Stimulated activated naive B cell treated with anti-CD40 and anti-IgM and Interleukin-4, amounts not matched to agents 10 μg/mL and 1 μg/mL and 100 μg/mL, for 72 hours (primary cell): ENCODE data around the gene PDGFB.

Experiments
- ATAC-seq, 2 donors: fragments of 150-1000 bp; cut with Tn5 transposase; replicated peaks; 2 replicates each; pipeline ENCODE4 v1.10.0; 2021; ENCODE audit warnings: moderate library complexity in 1 of 2
- DNase-seq: peaks from one replicate; pipeline ENCODE4 v3.0.0; 2021
- H3K27ac Mint-ChIP-seq: one replicate; pipeline ENCODE4 v1.8.0; 2022; ENCODE audit warnings: mild to moderate bottlenecking, mixed read lengths
- H3K27me3 Mint-ChIP-seq, 2 donors: one replicate each; pipeline ENCODE4 v1.8.0; 2022; ENCODE audit warnings: mixed read lengths in 2 of 2
- H3K36me3 Mint-ChIP-seq, 2 donors: one replicate each; pipeline ENCODE4 v1.8.0; 2022; ENCODE audit warnings: mixed read lengths in 2 of 2, mild to moderate bottlenecking in 1 of 2
- H3K4me1 Mint-ChIP-seq, 2 donors: one replicate each; pipeline ENCODE4 v1.8.0; 2022; ENCODE audit warnings: mixed read lengths in 2 of 2, mild to moderate bottlenecking in 1 of 2
- H3K4me3 Mint-ChIP-seq, 2 donors: one replicate each; pipeline ENCODE4 v1.8.0; 2022; ENCODE audit warnings: mild to moderate bottlenecking in 2 of 2, mixed read lengths in 2 of 2, moderate library complexity in 1 of 2
- H3K9me3 Mint-ChIP-seq, 2 donors: one replicate each; pipeline ENCODE4 v1.8.0; 2022; ENCODE audit warnings: mixed read lengths in 2 of 2, mild to moderate bottlenecking in 1 of 2

The PDGFB gene

DNA sequence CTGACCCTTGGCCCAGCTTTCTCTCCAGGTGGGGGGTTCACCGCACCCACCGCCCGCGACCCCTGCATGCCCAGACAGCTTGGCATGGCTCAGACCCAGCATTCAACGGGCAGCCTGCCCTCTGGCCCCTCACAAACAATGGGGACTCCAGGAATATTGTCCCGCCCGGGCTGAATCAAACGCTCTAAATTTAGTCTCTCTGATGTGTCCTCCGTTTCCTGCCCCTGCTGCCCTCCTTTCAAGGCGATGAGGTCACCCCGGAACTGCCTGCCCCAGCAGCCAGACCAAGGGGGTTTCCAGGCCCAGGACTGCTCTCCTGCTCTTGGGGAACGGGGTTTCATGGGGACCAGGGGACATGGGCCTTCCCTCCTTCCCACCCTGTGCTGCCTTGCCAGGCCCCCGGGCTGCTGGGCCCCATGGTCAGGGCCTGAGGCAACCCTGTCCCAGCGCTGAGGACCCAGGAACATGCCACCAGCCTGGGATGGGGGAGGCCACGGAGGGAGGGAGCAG, 10.1 kb upstream of the PDGFB start:
- peaks cover 17 to 34% of the 10 kb centered on the region in 2 donors for H3K4me1 Mint-ChIP-seq
- H3K36me3 Mint-ChIP-seq: peaks cover 0 to 2% of the 10 kb centered on the region in 2 donors
- DNase-seq (no peak), ATAC-seq (peak; percentile 73 to 84)
- peaks cover 58 to 74% of the 10 kb centered on the region in 2 donors for H3K27me3 Mint-ChIP-seq
- no peaks in the 10 kb centered on the region for H3K9me3 Mint-ChIP-seq
- H3K4me3 Mint-ChIP-seq: peak overlapping the region; percentile 30 to 51
- H3K27ac Mint-ChIP-seq: peak overlapping the region; percentile 66

GRCh38 chr22:39254122-39254521, 9.3 kb upstream of the PDGFB start:
- Mint-ChIP-seq H3K4me3 (no peak overlapping the region), H3K4me1 (peaks cover 17 to 37% of the 10 kb centered on the region in 2 donors)

DNA sequence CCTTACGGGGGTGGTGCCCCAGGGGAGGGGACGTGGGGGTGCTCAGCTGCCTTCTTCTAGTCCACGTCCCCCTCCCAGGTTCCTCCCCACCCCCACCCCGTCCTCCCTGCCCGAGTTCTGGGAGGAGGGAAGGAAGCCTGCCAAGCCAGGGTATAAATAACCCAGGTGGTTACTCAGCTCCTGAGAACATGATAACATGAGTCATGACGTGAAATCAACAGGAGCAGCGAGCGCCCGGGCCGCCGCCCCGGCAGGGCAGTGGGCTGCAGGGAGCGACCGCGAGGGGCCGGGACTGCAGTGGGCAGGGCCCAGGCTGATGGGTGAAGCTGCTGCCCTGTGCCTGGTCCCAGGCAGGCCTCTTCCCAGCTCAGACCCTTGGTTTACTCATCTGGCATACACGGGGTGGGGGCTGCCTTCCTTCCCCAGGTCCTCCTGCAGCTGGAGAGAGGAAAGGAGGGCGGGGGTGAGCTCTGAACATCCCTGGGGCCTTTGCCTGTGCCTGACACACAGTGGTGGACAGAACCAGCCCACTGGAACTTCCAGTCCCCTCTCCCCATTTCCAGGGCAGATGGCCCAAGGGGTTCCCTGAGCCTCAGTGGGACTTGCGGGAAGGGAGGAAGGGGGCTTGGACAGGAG, 8.8 kb upstream of the PDGFB start:
- no peak overlapping the region for H3K27ac Mint-ChIP-seq
- DNase-seq: no peak
- H3K4me1 Mint-ChIP-seq: peaks cover 17 to 37% of the 10 kb centered on the region in 2 donors

More at GRCh38 chr22:39254122-39254521, 9.3 kb upstream of the PDGFB start:
- ATAC-seq (no peak), DNase-seq (no peak)
- H3K9me3 Mint-ChIP-seq: no peaks in the 10 kb centered on the region
- H3K27ac Mint-ChIP-seq: no peak overlapping the region
- peaks cover 0 to 2% of the 10 kb centered on the region in 2 donors for H3K36me3 Mint-ChIP-seq
- H3K27me3 Mint-ChIP-seq: peaks cover 66 to 81% of the 10 kb centered on the region in 2 donors

DNA sequence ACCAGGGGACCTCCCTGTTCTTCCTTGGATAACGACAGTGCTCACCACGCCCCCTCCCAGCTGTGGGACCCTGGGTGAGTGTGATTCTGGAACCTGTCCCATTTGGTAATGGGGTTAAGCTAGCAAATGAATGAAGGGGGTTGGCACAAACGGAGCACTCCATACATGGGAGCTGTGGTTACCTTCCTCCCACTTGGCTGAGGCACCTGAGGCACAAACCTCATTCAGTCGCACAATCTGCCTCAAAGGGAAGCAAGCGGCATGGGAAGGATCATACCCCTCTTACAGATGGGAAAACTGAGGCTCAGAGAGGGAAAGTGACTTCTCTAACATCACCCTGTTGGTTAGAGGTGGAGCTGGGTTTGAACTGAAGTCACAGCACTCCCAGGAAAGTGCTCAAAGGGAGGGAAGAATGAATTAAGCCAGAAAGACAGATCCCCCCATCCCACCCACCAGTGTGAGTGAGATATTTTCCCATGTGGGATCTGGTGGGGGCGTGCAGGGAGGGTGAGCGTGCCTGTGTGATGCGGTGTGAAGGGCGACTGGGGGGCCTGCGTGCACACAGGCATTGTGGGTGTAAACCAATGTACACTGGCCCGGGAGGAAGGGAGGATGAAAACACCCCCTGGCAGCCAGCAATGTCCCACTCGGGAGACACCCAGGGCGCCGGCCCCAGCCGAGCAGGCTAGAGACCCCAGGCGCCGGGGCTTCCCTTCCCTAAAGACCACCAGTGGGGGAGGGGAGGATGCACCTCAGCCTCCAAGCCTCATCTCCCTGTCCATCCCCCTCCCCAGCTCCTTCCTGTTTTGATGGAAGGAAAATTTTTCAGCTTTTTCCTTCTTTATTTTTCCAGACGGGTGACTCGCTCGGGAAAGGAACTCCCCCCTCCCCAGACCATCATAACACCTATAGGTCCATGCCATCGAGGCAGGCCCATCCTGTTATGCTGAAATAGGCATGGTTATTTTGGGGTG, 8.0 kb upstream of the PDGFB start:
- Mint-ChIP-seq H3K27ac (peak overlapping the region; percentile 6), H3K27me3 (peaks cover 75 to 92% of the 10 kb centered on the region in 2 donors), H3K9me3 (no peaks in the 10 kb centered on the region), H3K4me1 (peaks cover 19 to 42% of the 10 kb centered on the region in 2 donors), H3K4me3 (peak overlapping the region in 1 of 2 donors; percentile 4), H3K36me3 (peaks cover 0 to 2% of the 10 kb centered on the region in 2 donors)
- DNase-seq: no peak
- no peak for ATAC-seq

More for the DNA sequence above, 8.8 kb upstream of the PDGFB start:
- H3K27me3 Mint-ChIP-seq: peaks cover 70 to 87% of the 10 kb centered on the region in 2 donors
- H3K36me3 Mint-ChIP-seq: peaks cover 0 to 2% of the 10 kb centered on the region in 2 donors
- H3K4me3 Mint-ChIP-seq: peak overlapping the region in 1 of 2 donors; percentile 19
- no peaks in the 10 kb centered on the region for H3K9me3 Mint-ChIP-seq
- peak; percentile 46 to 49 for ATAC-seq

DNA sequence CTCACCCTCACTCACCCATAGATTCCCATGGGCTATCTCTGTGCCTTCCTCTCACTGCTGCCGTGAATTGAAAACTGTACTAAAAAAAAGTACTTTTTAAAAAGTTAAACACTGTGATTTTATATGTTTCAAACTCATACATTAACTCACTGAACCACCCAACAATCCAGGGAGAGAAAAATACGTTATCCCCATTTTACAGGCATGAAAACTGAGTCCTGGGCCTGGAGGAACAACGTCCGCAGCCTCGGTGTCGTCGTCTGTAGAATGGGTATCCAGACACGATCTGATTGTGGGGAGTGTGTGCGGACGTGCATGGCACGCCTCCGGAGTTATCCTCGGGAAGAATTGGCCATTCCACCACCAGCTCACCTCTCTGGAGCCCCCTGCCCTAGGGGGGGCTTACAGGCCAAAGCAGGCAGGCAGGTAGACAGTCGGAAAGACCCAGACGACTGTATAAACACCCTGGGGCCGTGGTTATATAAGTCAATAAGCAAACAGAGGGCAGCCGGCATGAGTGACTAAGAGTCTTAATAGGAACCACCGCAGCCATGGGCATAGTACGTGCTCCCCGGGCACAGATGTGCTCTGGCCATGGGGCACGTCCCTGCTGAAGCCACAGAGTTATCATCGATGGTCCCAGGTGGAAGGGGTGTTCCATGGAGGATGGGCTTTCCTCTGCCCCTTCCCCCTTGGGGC, 7.1 kb upstream of the PDGFB start:
- Mint-ChIP-seq H3K4me1 (peaks cover 25 to 42% of the 10 kb centered on the region in 2 donors), H3K27ac (no peak overlapping the region), H3K9me3 (no peaks in the 10 kb centered on the region), H3K4me3 (no peak overlapping the region), H3K27me3 (peaks cover 80 to 94% of the 10 kb centered on the region in 2 donors), H3K36me3 (no peaks in the 10 kb centered on the region)
- ATAC-seq: no peak
- no peak for DNase-seq

DNA sequence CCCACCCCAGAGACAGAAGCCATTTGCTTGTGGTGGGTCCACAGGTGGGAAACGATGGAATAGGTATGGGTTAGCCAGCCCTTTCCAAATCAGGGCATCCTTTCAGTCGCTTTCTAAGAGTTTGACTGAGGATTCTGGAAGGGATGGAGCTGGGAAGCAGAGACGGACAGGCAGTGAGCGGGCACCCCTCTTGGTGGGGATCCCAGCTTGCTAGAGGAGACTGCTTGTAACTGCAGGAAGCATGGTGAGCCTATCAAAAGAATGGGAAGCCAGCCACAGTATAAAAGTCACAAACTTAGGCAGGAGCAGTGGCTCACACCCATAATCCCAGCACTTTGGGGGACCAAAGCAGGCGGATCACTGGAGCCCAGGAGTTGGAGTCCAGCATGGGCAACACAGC, 6.1 kb upstream of the PDGFB start:
- H3K4me1 Mint-ChIP-seq: peaks cover 27 to 45% of the 10 kb centered on the region in 2 donors
- ATAC-seq: no peak
- no peaks in the 10 kb centered on the region for H3K9me3 Mint-ChIP-seq
- no peak overlapping the region for H3K4me3 Mint-ChIP-seq
- peaks cover 84 to 96% of the 10 kb centered on the region in 2 donors for H3K27me3 Mint-ChIP-seq
- no peak for DNase-seq
- no peaks in the 10 kb centered on the region for H3K36me3 Mint-ChIP-seq
- H3K27ac Mint-ChIP-seq: no peak overlapping the region

DNA sequence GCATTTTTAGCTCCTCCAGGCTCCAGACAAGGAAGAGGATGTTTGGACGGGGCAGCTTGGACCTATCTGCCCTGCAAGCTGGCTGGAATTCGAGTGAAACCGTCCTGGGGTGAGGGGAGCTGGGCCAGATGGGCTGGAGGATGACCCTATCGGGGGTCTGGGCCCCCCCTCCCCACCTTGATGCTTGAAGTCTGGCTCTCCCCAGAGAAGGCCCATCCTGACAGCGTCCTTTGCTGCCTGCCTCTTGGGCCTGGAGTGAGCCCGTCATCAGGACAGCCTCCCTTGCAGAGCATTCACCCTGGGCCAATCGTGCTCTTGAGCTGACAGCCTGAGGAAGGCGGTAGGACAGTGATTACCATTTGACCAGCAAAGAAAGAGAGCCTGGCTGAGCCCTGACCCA, 5.3 kb upstream of the PDGFB start:
- Mint-ChIP-seq H3K36me3 (no peaks in the 10 kb centered on the region), H3K27me3 (peaks cover 84 to 96% of the 10 kb centered on the region in 2 donors), H3K9me3 (no peaks in the 10 kb centered on the region), H3K4me3 (no peak overlapping the region), H3K4me1 (peaks cover 27 to 46% of the 10 kb centered on the region in 2 donors), H3K27ac (peak overlapping the region; percentile 37)
- ATAC-seq (no peak), DNase-seq (no peak)

- Mint-ChIP-seq H3K9me3 (no peaks in the 10 kb centered on the region), H3K27me3 (peaks cover 79 to 93% of the 10 kb centered on the region in 2 donors), H3K4me3 (no peak overlapping the region), H3K27ac (no peak overlapping the region), H3K36me3 (no peaks in the 10 kb centered on the region), H3K4me1 (peaks cover 24 to 42% of the 10 kb centered on the region in 2 donors)
- DNase-seq (no peak), ATAC-seq (no peak)
Measured at GRCh38 chr22:39249086-39249704, 4.4 kb upstream of the PDGFB start.

DNA sequence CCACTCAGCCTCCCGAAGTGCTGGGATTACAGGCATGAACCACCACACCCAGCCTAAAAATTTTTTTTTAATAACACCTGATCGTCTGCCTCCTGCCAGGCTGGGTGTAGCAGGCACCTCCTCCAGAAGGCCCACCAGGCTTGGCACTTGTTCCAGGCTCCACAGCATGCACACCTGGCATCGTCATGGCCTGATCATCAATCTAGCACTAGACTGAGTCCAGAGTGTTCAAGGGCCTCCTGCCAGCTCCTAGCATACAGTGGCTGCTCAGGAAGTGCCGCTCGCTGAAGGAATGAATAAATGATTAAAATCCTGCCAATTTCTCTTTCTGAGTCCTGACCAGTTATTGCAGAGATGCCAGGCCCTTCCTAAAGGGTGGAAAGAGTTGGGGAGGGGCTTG, 3.5 kb upstream of the PDGFB start:
- Mint-ChIP-seq H3K4me3 (peak overlapping the region in 1 of 2 donors; percentile 19), H3K36me3 (no peaks in the 10 kb centered on the region), H3K4me1 (peaks cover 27 to 39% of the 10 kb centered on the region in 2 donors), H3K27me3 (peaks cover 81 to 91% of the 10 kb centered on the region in 2 donors), H3K27ac (no peak overlapping the region), H3K9me3 (no peaks in the 10 kb centered on the region)
- ATAC-seq: no peak
- no peak for DNase-seq

GRCh38 chr22:39247361-39247760, 2.6 kb upstream of the PDGFB start:
- no peak for DNase-seq
- H3K27ac Mint-ChIP-seq: no peak overlapping the region
- no peak overlapping the region for H3K4me3 Mint-ChIP-seq
- H3K36me3 Mint-ChIP-seq: no peaks in the 10 kb centered on the region
- peak; percentile 56 to 69 for ATAC-seq
- peaks cover 79 to 89% of the 10 kb centered on the region in 2 donors for H3K27me3 Mint-ChIP-seq
- H3K4me1 Mint-ChIP-seq: peaks cover 25 to 36% of the 10 kb centered on the region in 2 donors
- no peaks in the 10 kb centered on the region for H3K9me3 Mint-ChIP-seq

DNA sequence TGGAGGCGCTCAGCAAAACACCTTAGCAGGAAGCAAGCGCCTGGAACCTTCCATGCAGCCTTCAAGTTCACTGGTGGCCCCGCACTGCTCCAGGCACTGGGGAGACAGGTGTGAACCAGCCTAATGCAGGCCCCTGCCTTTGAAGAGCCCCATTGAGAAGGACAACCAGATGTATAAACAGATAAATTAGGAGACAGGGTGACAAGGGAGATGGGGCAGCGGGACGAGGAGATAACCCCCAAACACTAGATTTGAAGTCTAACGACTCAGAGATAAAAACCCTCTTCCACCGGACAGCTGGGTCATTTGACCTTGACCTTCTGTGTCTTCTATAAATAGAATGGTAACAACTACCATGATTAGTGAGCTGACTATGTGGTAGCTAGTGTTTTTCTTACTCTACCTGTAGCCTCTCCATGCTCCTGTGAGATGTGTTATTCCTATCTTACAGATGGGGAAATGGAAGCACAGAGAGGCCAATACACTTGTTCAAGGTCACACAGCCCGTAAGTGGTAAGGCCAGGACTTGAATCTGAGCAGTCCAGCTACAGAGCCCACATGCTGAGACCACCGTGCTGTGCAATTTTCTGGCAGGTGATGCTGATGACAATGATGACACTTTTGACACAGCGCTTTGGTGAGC, 2.0 kb upstream of the PDGFB start:
- H3K27me3 Mint-ChIP-seq: peaks cover 74 to 85% of the 10 kb centered on the region in 2 donors
- peaks cover 0 to under 1% of the 10 kb centered on the region in 2 donors for H3K36me3 Mint-ChIP-seq
- H3K9me3 Mint-ChIP-seq: no peaks in the 10 kb centered on the region
- peaks cover 24 to 36% of the 10 kb centered on the region in 2 donors for H3K4me1 Mint-ChIP-seq
- H3K4me3 Mint-ChIP-seq: no peak overlapping the region
- H3K27ac Mint-ChIP-seq: no peak overlapping the region
- DNase-seq: no peak
- ATAC-seq: no peak

DNA sequence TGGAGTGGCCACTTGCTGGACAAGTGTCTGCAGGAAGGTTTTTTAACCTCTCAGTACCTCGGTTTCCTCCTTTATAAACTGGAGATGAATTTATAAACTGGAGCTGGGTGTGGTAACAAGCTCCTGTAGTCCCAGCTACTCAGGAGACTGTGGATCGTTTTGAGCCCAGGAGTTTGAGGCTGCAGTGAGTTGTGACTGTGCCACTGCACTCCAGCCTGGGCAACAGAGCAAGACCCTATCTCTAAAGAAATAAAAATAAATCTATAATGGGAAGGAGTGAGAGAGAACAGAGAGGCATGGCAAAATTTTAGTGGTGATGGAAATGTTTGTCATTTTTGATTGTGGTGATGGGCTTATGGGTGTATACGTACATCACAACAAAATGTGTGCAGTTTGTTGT, 1.4 kb upstream of the PDGFB start:
- no peaks in the 10 kb centered on the region for H3K9me3 Mint-ChIP-seq
- ATAC-seq (no peak), DNase-seq (no peak)
- H3K27me3 Mint-ChIP-seq: peaks cover 74 to 85% of the 10 kb centered on the region in 2 donors
- H3K36me3 Mint-ChIP-seq: peaks cover 3 to 6% of the 10 kb centered on the region in 2 donors
- no peak overlapping the region for H3K4me3 Mint-ChIP-seq
- no peak overlapping the region for H3K27ac Mint-ChIP-seq
- H3K4me1 Mint-ChIP-seq: peaks cover 30 to 42% of the 10 kb centered on the region in 2 donors
